Adrenal gland (tissue), 12 donors: ENCODE measurements around the gene TTLL11. TPM values are rescaled to one million over a fixed set of nuclear protein-coding genes. Genes with fewer than 3 reads are reported as not detected.

ENCODE experiments used
- DNase-seq, 7 donors: peaks; one replicate each; pipeline ENCODE4 v3.0.0-alpha.2; 2019 to 2020
- H3K27ac ChIP-seq, 5 donors: fragments of 200-600 bp; sonication (generic) in 4 of 5; 1 replicate in 3 of 5; 2 replicates in 2 of 5; pipeline versions ENCODE4 v1.5.1 to v1.8.0; 2016 to 2020; ENCODE audit warnings: mild to moderate bottlenecking in 1 of 5
- H3K27me3 ChIP-seq: fragments of 200-600 bp; 2 replicates; pipeline ENCODE4 v1.8.0; 2021
- H3K36me3 ChIP-seq, 2 donors: fragments of 200-600 bp; replicated peaks in 1 of 2; 1 replicate in 1 of 2; 2 replicates in 1 of 2; pipeline versions ENCODE4 v1.5.1 to v1.8.0; 2018 to 2022
- H3K4me1 ChIP-seq, 2 donors: fragments of 200-600 bp; replicated peaks in 1 of 2; 1 replicate in 1 of 2; 2 replicates in 1 of 2; pipeline versions ENCODE4 v1.5.1 to v1.8.0; 2018 to 2021
- H3K4me3 ChIP-seq, 4 donors: fragments of 200-600 bp; sonication (generic) in 3 of 4; one replicate each; pipeline ENCODE4 v1.5.1; 2016 to 2018
- H3K9me3 ChIP-seq, 3 donors: fragments of 200-600 bp; sonication (generic) in 1 of 3; replicated peaks in 1 of 3; 1 replicate in 2 of 3; 2 replicates in 1 of 3; pipeline versions ENCODE4 v1.5.1 to v1.8.0; 2016 to 2021
- POLR2A ChIP-seq, 2 donors: fragments of 450-650 bp; IDR thresholded peaks; one replicate each; pipeline ENCODE4 v1.6.1; 2017; ENCODE audit warnings: antibody characterized with exemption in 2 of 2, mild to moderate bottlenecking in 2 of 2, moderate library complexity in 1 of 2
- WGBS, 4 donors: extraction: QIAGEN DNeasy Blood & Tissue Kit in 2 of 4; methylation state at CpG; one replicate each; pipeline versions ENCODE4 v1.1.5 to v1.1.7; 2013 to 2017; 5-methylcytosine and 5-hydroxymethylcytosine counted together
- intact Hi-C, 2 donors: fragments of 100-400 bp; cut with DNase I; formaldehyde crosslinking; loops; one replicate each; pipeline versions ENCODE4 v1.14.1 to v1.15.0; 2022 to 2023
- polyA plus RNA-seq, 3 donors: library from polyadenylated mRNA; stranded (reverse); fragments of 200-250 nt in 2 of 3; fragments of 350-450 nt in 1 of 3; fragmentation: Illumina TruSeq in 1 of 3; extraction: RNeasy Lipid Tissue Mini Kit (QIAGEN cat#74804) in 1 of 3; gene quantifications; one replicate each; pipeline ENCODE4 v1.2.3, GENCODE V29; 2013 to 2014
- total RNA-seq, 9 donors: library from RNA; depleted of rRNA in 4 of 9; stranded (reverse); fragments of >200 nt in 4 of 9; fragments of 120-200 nt in 1 of 9; fragmentation: NEBNext Ultra II Directional in 1 of 9; extraction: Animal tissue kit (Norgen Biotek cat#: 25700) in 1 of 9; gene quantifications; one replicate each; pipeline versions ENCODE4 v1.1.0 to v1.2.4, GENCODE V29; 2013 to 2023
- TF ChIP-seq, protein P1 (sequence below), 6 experiments: fragments of 450-650 bp in 4 of 6; fragments of 200-600 bp in 2 of 6; sonication (generic) in 1 of 6; IDR thresholded peaks; 1 replicate in 5 of 6; 2 replicates in 1 of 6; pipeline versions ENCODE4 v1.5.1 to v1.8.0; 2016 to 2021; ENCODE audit warnings: antibody characterized with exemption in 6 of 6, mild to moderate bottlenecking in 2 of 6, moderate library complexity in 1 of 6
- donor health status: healthy with polysubstance abuse.
- donor health status: Bipolar disorder and iron deficiency.
- donor health status: DM: yes; HTN: yes; CAD: no.
- donor health status: DM: no; HTN: no; CAD: no.
- donor health status: DM: no; HTN: no; CAD: no.
- donor health status: DM: yes; HTN: yes; CAD: no.

Gene TTLL11
- total and polyA plus RNA-seq, 12 donors: 4.8 to 30.9 (median 13.7) TPM

DNA sequence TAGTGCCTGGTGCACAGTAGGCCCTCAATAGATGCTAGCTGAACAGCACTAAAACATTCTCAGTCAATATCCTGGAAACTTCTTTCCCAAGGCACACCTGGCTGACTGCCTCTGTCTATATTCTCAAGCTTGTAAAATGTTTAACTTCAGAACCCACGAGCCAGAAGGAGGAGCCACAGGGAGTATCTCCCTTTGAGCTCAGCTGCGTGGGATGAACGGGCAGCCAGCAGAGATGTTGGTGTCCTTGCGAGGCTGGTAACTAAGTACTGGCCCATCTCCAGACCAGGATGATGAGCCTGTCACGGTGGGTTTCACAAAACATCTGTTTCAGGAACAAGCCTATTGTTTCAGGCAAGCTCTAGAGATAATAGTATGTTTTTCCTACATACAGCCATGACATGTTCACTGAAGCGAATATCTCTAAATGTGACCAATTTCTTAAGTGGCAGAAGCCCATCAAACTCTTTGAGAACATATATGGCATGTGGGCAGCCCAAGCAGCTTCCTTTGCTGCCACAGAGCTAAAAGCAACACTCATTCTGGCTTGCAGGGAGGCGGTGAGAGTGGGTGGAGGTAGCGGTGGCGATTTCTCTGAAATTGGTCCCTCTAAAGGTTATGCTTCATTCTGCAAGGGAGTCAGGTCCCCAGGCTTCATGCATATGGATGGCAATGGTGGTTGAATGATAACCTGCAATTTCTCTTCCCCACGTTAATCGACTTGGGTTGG lies 206.2 kb downstream of the TTLL11 start:
- intact Hi-C loops: no loop called here
- no peak for DNase-seq
- Histone ChIP-seq H3K9me3 (no peaks in the 10 kb centered on the region), H3K4me3 (no peak overlapping the region), H3K27ac (no peak overlapping the region), H3K4me1 (peaks cover 14 to 37% of the 10 kb centered on the region in 2 donors), H3K27me3 (no peaks in the 10 kb centered on the region), H3K36me3 (no peaks in the 10 kb centered on the region)
- TF ChIP-seq, protein P1, sequence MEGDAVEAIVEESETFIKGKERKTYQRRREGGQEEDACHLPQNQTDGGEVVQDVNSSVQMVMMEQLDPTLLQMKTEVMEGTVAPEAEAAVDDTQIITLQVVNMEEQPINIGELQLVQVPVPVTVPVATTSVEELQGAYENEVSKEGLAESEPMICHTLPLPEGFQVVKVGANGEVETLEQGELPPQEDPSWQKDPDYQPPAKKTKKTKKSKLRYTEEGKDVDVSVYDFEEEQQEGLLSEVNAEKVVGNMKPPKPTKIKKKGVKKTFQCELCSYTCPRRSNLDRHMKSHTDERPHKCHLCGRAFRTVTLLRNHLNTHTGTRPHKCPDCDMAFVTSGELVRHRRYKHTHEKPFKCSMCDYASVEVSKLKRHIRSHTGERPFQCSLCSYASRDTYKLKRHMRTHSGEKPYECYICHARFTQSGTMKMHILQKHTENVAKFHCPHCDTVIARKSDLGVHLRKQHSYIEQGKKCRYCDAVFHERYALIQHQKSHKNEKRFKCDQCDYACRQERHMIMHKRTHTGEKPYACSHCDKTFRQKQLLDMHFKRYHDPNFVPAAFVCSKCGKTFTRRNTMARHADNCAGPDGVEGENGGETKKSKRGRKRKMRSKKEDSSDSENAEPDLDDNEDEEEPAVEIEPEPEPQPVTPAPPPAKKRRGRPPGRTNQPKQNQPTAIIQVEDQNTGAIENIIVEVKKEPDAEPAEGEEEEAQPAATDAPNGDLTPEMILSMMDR (IDR thresholded peaks at IDR 0.05): no peak
- no peak for TF ChIP-seq POLR2A (IDR thresholded peaks at IDR 0.05)
- 91 to 93% (median 92%) methylated on average over 7 to 11 of the region's 11 CpGs for WGBS, 4 donors

DNA sequence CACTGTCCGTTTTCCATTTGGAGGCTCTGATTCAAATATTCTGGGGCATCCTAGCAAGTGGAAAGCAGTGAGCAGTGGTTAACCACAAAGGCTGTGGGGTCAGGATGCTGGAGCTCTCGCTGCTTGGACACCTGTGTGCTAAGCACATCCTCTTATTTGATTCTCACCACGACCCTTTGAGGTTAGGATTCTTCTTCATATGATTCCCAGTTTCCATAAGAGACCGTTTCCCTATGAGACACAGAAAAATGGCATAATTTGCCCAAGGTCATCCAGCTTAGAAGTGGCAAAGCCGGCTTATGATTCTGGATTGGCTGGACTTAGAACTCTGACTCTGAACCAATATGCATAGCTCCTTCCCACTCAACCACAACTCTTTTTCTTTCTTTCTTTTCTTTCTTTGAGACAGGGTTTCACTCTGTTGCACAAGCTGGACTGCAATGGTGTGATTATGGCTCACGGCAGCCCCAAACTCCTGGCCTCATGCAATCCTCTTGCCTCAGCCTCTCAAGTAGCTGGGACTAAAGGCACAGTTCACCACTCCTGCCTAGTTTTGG lies 207.7 kb downstream of the TTLL11 start:
- Histone ChIP-seq H3K27ac (no peak overlapping the region), H3K27me3 (no peaks in the 10 kb centered on the region), H3K4me1 (peaks cover 14 to 32% of the 10 kb centered on the region in 2 donors), H3K4me3 (no peak overlapping the region), H3K9me3 (no peaks in the 10 kb centered on the region), H3K36me3 (no peaks in the 10 kb centered on the region)
- intact Hi-C loops: no loop called here
- TF ChIP-seq POLR2A (IDR thresholded peaks at IDR 0.05): no peak
- TF ChIP-seq, protein P1 (IDR thresholded peaks at IDR 0.05): no peak
- WGBS, 4 donors: 60 to 72% (median 68%) methylated on average over 6 of the region's 6 CpGs
- no peak for DNase-seq

GRCh38 chr9:121884057-121884541 lies 209.0 kb downstream of the TTLL11 start:
- intact Hi-C loops: no loop called here
- no peaks in the 10 kb centered on the region for H3K27me3 ChIP-seq
- H3K9me3 ChIP-seq: no peaks in the 10 kb centered on the region
- H3K4me1 ChIP-seq: peaks cover 14 to 30% of the 10 kb centered on the region in 2 donors
- DNase-seq: no peak
- peak overlapping the region in 1 of 5 donors; percentile 24 for H3K27ac ChIP-seq
- 62 to 71% (median 65%) methylated on average over 11 to 12 of the region's 12 CpGs for WGBS, 4 donors
- H3K36me3 ChIP-seq: no peaks in the 10 kb centered on the region
- no peak for TF ChIP-seq POLR2A (IDR thresholded peaks at IDR 0.05)
- TF ChIP-seq, protein P1 (IDR thresholded peaks at IDR 0.05): no peak
- H3K4me3 ChIP-seq: no peak overlapping the region

DNA sequence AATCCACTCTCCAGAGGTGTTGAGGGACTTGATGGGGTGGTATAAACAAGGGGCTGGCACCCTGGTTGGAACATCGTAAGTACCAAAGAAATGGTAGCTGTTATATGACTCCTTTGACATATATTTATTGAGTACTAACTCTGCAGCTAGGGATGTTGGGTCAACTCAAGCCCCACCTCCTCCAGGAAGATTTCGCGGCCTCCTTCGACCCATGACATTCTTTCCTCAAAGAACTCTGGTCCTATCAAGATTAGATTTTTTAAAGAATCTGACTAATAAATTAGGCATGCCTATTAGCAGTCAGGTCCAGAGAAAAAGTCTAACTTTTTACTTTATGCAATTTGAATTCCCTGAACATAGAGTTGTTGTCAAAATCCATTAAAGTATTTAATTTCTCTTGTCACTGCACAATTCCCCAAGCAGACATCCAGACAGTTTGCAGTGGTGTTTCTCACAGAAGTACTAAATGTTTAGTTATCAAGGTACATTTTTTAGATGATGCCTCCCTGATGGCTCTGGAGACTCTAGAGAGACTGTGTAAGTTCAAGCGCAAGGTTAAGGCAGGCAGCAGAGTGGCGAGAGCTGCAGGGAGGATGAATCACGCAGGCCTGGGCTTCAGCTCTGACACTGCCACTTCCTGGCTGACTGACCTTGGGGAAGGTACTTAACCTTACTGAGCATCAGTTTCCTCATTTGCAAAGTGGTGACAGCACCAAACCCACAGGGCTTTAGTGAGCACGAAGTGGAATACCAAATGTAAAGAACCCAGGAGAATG lies 209.6 kb downstream of the TTLL11 start:
- H3K4me3 ChIP-seq: no peak overlapping the region
- H3K4me1 ChIP-seq: peaks cover 8 to 24% of the 10 kb centered on the region in 2 donors
- intact Hi-C loops: no loop called here
- 46 to 55% (median 50%) methylated on average over 8 of the region's 8 CpGs for WGBS, 4 donors
- DNase-seq: peak; percentile 50 to 80 (median 73)
- no peaks in the 10 kb centered on the region for H3K9me3 ChIP-seq
- H3K27me3 ChIP-seq: no peaks in the 10 kb centered on the region
- TF ChIP-seq POLR2A (IDR thresholded peaks at IDR 0.05): no peak
- TF ChIP-seq, protein P1 (IDR thresholded peaks at IDR 0.05): no peak
- peak overlapping the region in 1 of 5 donors; percentile 24 for H3K27ac ChIP-seq
- H3K36me3 ChIP-seq: no peaks in the 10 kb centered on the region
